Embryonic facial prominence (tissue), 1 donor: ENCODE data around the gene GHRH.

ENCODE experiments used
- DNase-seq: peaks from one replicate; pipeline ENCODE4 v3.0.0-alpha.2; 2016; ENCODE audit errors: extremely low spot score

GHRH gene

GRCh38 chr20:37238935-37239451, 22.6 kb downstream of the GHRH start:
- no peak for DNase-seq

GRCh38 chr20:37238426-37238825, 23.2 kb downstream of the GHRH start:
- DNase-seq, result no peak

GRCh38 chr20:37237656-37238055, 24.0 kb downstream of the GHRH start:
- DNase-seq, result no peak

GRCh38 chr20:37236462-37236861, 25.2 kb downstream of the GHRH start:
- DNase-seq, result no peak

- DNase-seq, result no peak
Measured at GRCh38 chr20:37235065-37235464, 26.5 kb downstream of the GHRH start.

- no peak for DNase-seq
Measured at GRCh38 chr20:37234254-37234581, 27.4 kb downstream of the GHRH start.

GRCh38 chr20:37233548-37234253, 27.9 kb downstream of the GHRH start:
- DNase-seq, result no peak

GRCh38 chr20:37231947-37232630, 29.5 kb downstream of the GHRH start:
- no peak for DNase-seq

GRCh38 chr20:37230200-37230599, 31.4 kb downstream of the GHRH start:
- no peak for DNase-seq

GRCh38 chr20:37229357-37229756, 32.3 kb downstream of the GHRH start:
- DNase-seq, result no peak

GRCh38 chr20:37228656-37229055, 33.0 kb downstream of the GHRH start:
- DNase-seq, result no peak

GRCh38 chr20:37228082-37228481, 33.5 kb downstream of the GHRH start:
- DNase-seq, result no peak

GRCh38 chr20:37226889-37227288, 34.7 kb downstream of the GHRH start:
- DNase-seq, result no peak

- no peak for DNase-seq
Measured at GRCh38 chr20:37225146-37225545, 36.5 kb downstream of the GHRH start.

GRCh38 chr20:37223053-37223452, 38.6 kb downstream of the GHRH start:
- DNase-seq, result no peak

GRCh38 chr20:37222086-37222485, 39.5 kb downstream of the GHRH start:
- DNase-seq, result no peak

- no peak for DNase-seq
Measured at GRCh38 chr20:37220731-37221130, 40.9 kb downstream of the GHRH start.

GRCh38 chr20:37219751-37220668, 41.6 kb downstream of the GHRH start:
- no peak for DNase-seq

- no peak for DNase-seq
Measured at GRCh38 chr20:37218976-37219375, 42.6 kb downstream of the GHRH start.

GRCh38 chr20:37218441-37218840, 43.2 kb downstream of the GHRH start:
- no peak for DNase-seq

GRCh38 chr20:37209661-37210314, 51.8 kb downstream of the GHRH start:
- DNase-seq, result no peak

- no peak for DNase-seq
Measured at GRCh38 chr20:37209193-37209592, 52.4 kb downstream of the GHRH start.
